Putamen (tissue), 1 donor: Measurements from ENCODE around the gene IRF2BPL.

Source experiments
- DNase-seq: peaks from one replicate; pipeline ENCODE4 v3.0.0-alpha.2; 2016; ENCODE audit warnings: low spot score

Gene IRF2BPL

GRCh38 chr14:77009014-77009413 lies 19.5 kb downstream of the IRF2BPL start:
- DNase-seq = no peak

GRCh38 chr14:77008541-77008940 lies 20.0 kb downstream of the IRF2BPL start:
- DNase-seq = no peak

- no peak for DNase-seq
These were observed 20.5 kb downstream of the IRF2BPL start for GRCh38 chr14:77007975-77008421.

- DNase-seq = no peak
These were observed 21.1 kb downstream of the IRF2BPL start for GRCh38 chr14:77007183-77007974.

- DNase-seq = no peak
These were observed 22.4 kb downstream of the IRF2BPL start for GRCh38 chr14:77006132-77006531.

GRCh38 chr14:77005559-77005958 lies 22.9 kb downstream of the IRF2BPL start:
- no peak for DNase-seq

- no peak for DNase-seq
These were observed 23.6 kb downstream of the IRF2BPL start for GRCh38 chr14:77004711-77005460.

- DNase-seq = no peak
These were observed 24.4 kb downstream of the IRF2BPL start for GRCh38 chr14:77003960-77004710.

GRCh38 chr14:77002889-77003288 lies 25.6 kb downstream of the IRF2BPL start:
- DNase-seq = no peak

GRCh38 chr14:77002335-77002734 lies 26.2 kb downstream of the IRF2BPL start:
- no peak for DNase-seq

GRCh38 chr14:77000340-77001270 lies 27.9 kb downstream of the IRF2BPL start:
- no peak for DNase-seq

- DNase-seq = no peak
These were observed 29.6 kb downstream of the IRF2BPL start for GRCh38 chr14:76998910-76999309.

GRCh38 chr14:76997257-76997970 lies 31.1 kb downstream of the IRF2BPL start:
- no peak for DNase-seq

- no peak for DNase-seq
These were observed 31.9 kb downstream of the IRF2BPL start for GRCh38 chr14:76996563-76997146.

GRCh38 chr14:76995279-76996035 lies 33.1 kb downstream of the IRF2BPL start:
- DNase-seq = no peak

GRCh38 chr14:76993752-76994151 lies 34.8 kb downstream of the IRF2BPL start:
- no peak for DNase-seq

- no peak for DNase-seq
These were observed 38.4 kb downstream of the IRF2BPL start for GRCh38 chr14:76990084-76990483.

GRCh38 chr14:76987956-76988520 lies 40.5 kb downstream of the IRF2BPL start:
- DNase-seq = no peak

- DNase-seq = no peak
These were observed 42.3 kb downstream of the IRF2BPL start for GRCh38 chr14:76986231-76986565.
